Vagina (tissue), 2 donors: ENCODE data around the gene CACNA1H.

Experiments
- POLR2A ChIP-seq, 2 donors: fragments of 450-650 bp; IDR thresholded peaks; one replicate each; pipeline ENCODE4 v1.6.1; 2017; ENCODE audit warnings: antibody characterized with exemption in 2 of 2, mild to moderate bottlenecking in 2 of 2, moderate library complexity in 2 of 2
- POLR2AphosphoS5 ChIP-seq, 2 donors: sonication (generic); formaldehyde crosslinking; IDR thresholded peaks; one replicate each; pipeline ENCODE4 v1.9.0; 2017; ENCODE audit warnings: antibody characterized with exemption in 2 of 2, mild to moderate bottlenecking in 2 of 2, low read depth in 1 of 2; ENCODE audit not compliant: insufficient read depth in 1 of 2
- TF ChIP-seq, protein P1 (sequence below), 3 experiments: fragments of 450-650 bp in 2 of 3; fragments of 200-600 bp in 1 of 3; sonication (generic) in 1 of 3; IDR thresholded peaks; one replicate each; pipeline ENCODE4 v1.5.1; 2017 to 2019; ENCODE audit warnings: antibody characterized with exemption in 3 of 3, mild to moderate bottlenecking in 2 of 3, moderate library complexity in 2 of 3

DNA sequence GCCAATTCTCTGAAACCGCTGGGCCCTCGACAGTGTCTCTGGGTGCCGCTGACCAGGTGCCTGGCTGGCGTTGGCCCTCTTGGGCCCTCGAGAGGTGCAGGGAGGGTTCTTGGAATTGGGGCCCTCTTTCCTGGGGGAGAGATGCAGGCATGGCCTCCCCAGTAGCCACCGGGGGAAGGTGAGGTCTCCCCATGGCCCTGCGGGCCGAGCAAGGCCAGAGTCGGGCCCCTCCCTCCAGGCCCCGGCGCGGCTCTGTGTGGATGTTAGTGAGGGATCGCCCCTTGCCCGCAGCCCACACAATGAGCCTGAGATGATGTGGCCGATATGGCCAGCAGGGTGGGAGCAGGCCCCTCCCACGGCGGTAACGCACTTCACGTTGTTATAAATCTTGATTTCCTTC, 33.8 kb upstream of the CACNA1H start:
- TF ChIP-seq, protein P1, sequence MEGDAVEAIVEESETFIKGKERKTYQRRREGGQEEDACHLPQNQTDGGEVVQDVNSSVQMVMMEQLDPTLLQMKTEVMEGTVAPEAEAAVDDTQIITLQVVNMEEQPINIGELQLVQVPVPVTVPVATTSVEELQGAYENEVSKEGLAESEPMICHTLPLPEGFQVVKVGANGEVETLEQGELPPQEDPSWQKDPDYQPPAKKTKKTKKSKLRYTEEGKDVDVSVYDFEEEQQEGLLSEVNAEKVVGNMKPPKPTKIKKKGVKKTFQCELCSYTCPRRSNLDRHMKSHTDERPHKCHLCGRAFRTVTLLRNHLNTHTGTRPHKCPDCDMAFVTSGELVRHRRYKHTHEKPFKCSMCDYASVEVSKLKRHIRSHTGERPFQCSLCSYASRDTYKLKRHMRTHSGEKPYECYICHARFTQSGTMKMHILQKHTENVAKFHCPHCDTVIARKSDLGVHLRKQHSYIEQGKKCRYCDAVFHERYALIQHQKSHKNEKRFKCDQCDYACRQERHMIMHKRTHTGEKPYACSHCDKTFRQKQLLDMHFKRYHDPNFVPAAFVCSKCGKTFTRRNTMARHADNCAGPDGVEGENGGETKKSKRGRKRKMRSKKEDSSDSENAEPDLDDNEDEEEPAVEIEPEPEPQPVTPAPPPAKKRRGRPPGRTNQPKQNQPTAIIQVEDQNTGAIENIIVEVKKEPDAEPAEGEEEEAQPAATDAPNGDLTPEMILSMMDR (IDR thresholded peaks at IDR 0.05): no peak
- TF ChIP-seq POLR2AphosphoS5 (IDR thresholded peaks at IDR 0.05; ENCODE audit: insufficient read depth in 1 of 2, low read depth in 1 of 2): no peak
- no peak for TF ChIP-seq POLR2A (IDR thresholded peaks at IDR 0.05)
